HEK293 (cell line): ENCODE measurements around the gene SPRY1.

Experiments used
- IKZF3 ChIP-seq: fragments of 450-650 bp; IDR thresholded peaks from 2 replicates; pipeline ENCODE4 v1.5.0; 2018; ENCODE audit warnings: missing biosample characterization, mild to moderate bottlenecking, missing genetic modification characterization, moderate library complexity
- ZBTB8A ChIP-seq: fragments of 450-650 bp; formaldehyde crosslinking; IDR thresholded peaks from 2 replicates; pipeline ENCODE4 v1.5.1; 2016; ENCODE audit warnings: missing biosample characterization, missing genetic modification characterization
- ZNF341 ChIP-seq: fragments of 450-650 bp; formaldehyde crosslinking; IDR thresholded peaks from 2 replicates; pipeline ENCODE4; 2016; ENCODE audit warnings: low read depth, missing biosample characterization, missing genetic modification characterization
- TF ChIP-seq, protein P1 (sequence below): fragments of 450-650 bp; formaldehyde crosslinking; IDR thresholded peaks from 2 replicates; pipeline ENCODE4 v1.5.1; 2016; ENCODE audit warnings: missing biosample characterization, missing genetic modification characterization

DNA sequence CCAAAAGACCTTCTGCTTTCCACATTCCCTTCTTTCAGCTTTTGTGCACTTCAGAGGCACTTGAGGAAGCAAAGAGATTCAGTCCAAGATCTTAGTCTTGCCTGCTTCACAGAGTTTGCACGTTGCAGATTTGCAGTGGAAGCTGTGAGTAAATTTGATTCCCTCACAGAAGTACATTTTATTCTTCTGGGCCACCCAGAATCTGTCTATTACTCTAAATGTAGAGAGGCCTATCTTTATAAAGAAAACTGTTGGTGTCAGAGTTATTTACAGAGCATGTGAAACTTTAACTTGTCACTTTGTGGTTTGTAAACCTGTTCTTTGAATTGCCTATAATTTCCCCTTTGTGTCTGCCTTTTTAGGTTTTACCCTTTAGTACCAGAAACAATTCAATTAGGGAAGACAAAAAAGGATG is 15.5 kb downstream of the SPRY1 start:
- TF ChIP-seq IKZF3 (tag by site-specific recombination): no peak
- no peak for TF ChIP-seq ZBTB8A (tag by site-specific recombination)
- TF ChIP-seq, protein P1, sequence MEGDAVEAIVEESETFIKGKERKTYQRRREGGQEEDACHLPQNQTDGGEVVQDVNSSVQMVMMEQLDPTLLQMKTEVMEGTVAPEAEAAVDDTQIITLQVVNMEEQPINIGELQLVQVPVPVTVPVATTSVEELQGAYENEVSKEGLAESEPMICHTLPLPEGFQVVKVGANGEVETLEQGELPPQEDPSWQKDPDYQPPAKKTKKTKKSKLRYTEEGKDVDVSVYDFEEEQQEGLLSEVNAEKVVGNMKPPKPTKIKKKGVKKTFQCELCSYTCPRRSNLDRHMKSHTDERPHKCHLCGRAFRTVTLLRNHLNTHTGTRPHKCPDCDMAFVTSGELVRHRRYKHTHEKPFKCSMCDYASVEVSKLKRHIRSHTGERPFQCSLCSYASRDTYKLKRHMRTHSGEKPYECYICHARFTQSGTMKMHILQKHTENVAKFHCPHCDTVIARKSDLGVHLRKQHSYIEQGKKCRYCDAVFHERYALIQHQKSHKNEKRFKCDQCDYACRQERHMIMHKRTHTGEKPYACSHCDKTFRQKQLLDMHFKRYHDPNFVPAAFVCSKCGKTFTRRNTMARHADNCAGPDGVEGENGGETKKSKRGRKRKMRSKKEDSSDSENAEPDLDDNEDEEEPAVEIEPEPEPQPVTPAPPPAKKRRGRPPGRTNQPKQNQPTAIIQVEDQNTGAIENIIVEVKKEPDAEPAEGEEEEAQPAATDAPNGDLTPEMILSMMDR (tag by site-specific recombination): no peak
- TF ChIP-seq ZNF341 (tag by site-specific recombination): no peak
